Smooth muscle cell of the coronary artery (primary cell): Measurements from ENCODE around the gene ATP11B. TPM values are rescaled to one million over a fixed set of nuclear protein-coding genes. Genes with fewer than 3 reads are reported as not detected.

ENCODE experiments used
- total RNA-seq: library from RNA; depleted of rRNA; stranded (reverse); fragments of >200 nt; gene quantifications from 2 replicates; pipeline ENCODE4 v1.2.3, GENCODE V29; 2014; ENCODE audit warnings: low replicate concordance

ATP11B gene
- total RNA-seq: 44.2 and 70.2 TPM in 2 replicates

GRCh38 chr3:182792901-182793662, at the start of gene ATP11B:
ATP11B (plus strand) TSS chr3:182793504; CDS start chr3:182793760, 256 bp downstream.

Other genes starting within 250 kb of the ATP11B start
- 21.3 and 29.3 TPM in 2 replicates for gene DCUN1D1, start 187.0 kb downstream of the ATP11B start, total RNA-seq